WTC11 (cell line): ENCODE measurements around the gene TOP2B. TPM values are rescaled to one million over a fixed set of nuclear protein-coding genes. Genes with fewer than 3 reads are reported as not detected.

Source experiments
- ATAC-seq: fragments of 200-7000 bp; cut with Tn5 transposase; 2 replicates; pipeline ENCODE4 v1.10.0; 2021; ENCODE audit warnings: mild to moderate bottlenecking, moderate library complexity
- CTCF ChIA-PET: fragments of 300-600 bp; sonication (Branson Sonifier 250); formaldehyde crosslinking; loops from one replicate; lab custom pipeline; 2021; ENCODE audit warnings: antibody characterized with exemption; lab: Charles Lee
- POLR2A ChIA-PET: fragments of 350-600 bp; sonication (Branson Sonifier 250); formaldehyde crosslinking; loops from one replicate; lab custom pipeline; 2021; ENCODE audit warnings: antibody characterized with exemption; lab: Charles Lee
- DNase-seq: peaks from one replicate; pipeline ENCODE4 v3.0.0; 2021; ENCODE audit warnings: low spot score
- H3K27ac Mint-ChIP-seq: 2 replicates; pipeline ENCODE4 v1.8.0; 2021; ENCODE audit warnings: mixed read lengths
- H3K27me3 Mint-ChIP-seq: 2 replicates; pipeline ENCODE4 v1.8.0; 2021; ENCODE audit warnings: low read depth, mild to moderate bottlenecking, moderate library complexity, mixed read lengths
- H3K36me3 Mint-ChIP-seq: 2 replicates; pipeline ENCODE4 v1.8.0; 2021; ENCODE audit warnings: mixed read lengths
- H3K4me1 Mint-ChIP-seq: 2 replicates; pipeline ENCODE4 v1.8.0; 2022; ENCODE audit warnings: mixed read lengths
- H3K4me3 Mint-ChIP-seq: 2 replicates; pipeline ENCODE4 v1.8.0; 2021; ENCODE audit warnings: mild to moderate bottlenecking, moderate library complexity, mixed read lengths
- H3K9me3 Mint-ChIP-seq: 2 replicates; pipeline ENCODE4 v1.8.0; 2021; ENCODE audit warnings: mixed read lengths
- CDX4 ChIP-seq: fragments of 250-450 bp; sonication (Bioruptor Pico); IDR thresholded peaks from 2 replicates; pipeline ENCODE4 v1.9.0; 2021; ENCODE audit warnings: moderate library complexity, mild to moderate bottlenecking, inconsistent platforms, borderline replicate concordance
- ELF4 ChIP-seq: sonication (generic); formaldehyde crosslinking; IDR thresholded peaks from 2 replicates; pipeline ENCODE4 v1.8.1; 2022; ENCODE audit warnings: low read depth, mild to moderate bottlenecking, moderate library complexity, missing genetic modification reagents
- MAX ChIP-seq: sonication (generic); formaldehyde crosslinking; IDR thresholded peaks from 2 replicates; pipeline ENCODE4 v1.8.0; 2022; ENCODE audit warnings: mild to moderate bottlenecking, missing genetic modification reagents
- NR3C1 ChIP-seq: sonication (generic); formaldehyde crosslinking; conservative IDR thresholded peaks from 2 replicates; pipeline ENCODE4 v1.8.1; 2023; ENCODE audit warnings: low read depth, mild to moderate bottlenecking, missing genetic modification reagents
- ZBTB21 ChIP-seq: sonication (generic); formaldehyde crosslinking; IDR thresholded peaks from 2 replicates; pipeline ENCODE4 v1.8.1; 2023; ENCODE audit warnings: mild to moderate bottlenecking, missing genetic modification reagents, borderline replicate concordance
- ZNF121 ChIP-seq: sonication (generic); formaldehyde crosslinking; IDR thresholded peaks from 2 replicates; pipeline ENCODE4 v1.8.0; 2023; ENCODE audit warnings: missing genetic modification reagents
- ZNF263 ChIP-seq: sonication (generic); formaldehyde crosslinking; IDR thresholded peaks from 2 replicates; pipeline ENCODE4 v1.8.1; 2022; ENCODE audit warnings: low read depth, mild to moderate bottlenecking, moderate library complexity, missing genetic modification reagents
- ZNF317 ChIP-seq: sonication (generic); formaldehyde crosslinking; IDR thresholded peaks from 2 replicates; pipeline ENCODE4 v1.8.1; 2023; ENCODE audit warnings: low read depth, mild to moderate bottlenecking, moderate library complexity, missing genetic modification reagents, borderline replicate concordance
- ZNF416 ChIP-seq: fragments of 250-450 bp; sonication (Bioruptor Pico); IDR thresholded peaks from 2 replicates; pipeline ENCODE4 v1.9.0; 2021; ENCODE audit warnings: mild to moderate bottlenecking, inconsistent platforms
- total RNA-seq: library from RNA; stranded (reverse); gene quantifications from 3 replicates; pipeline ENCODE4 v1.2.3, GENCODE V29; 2021
- TF ChIP-seq, protein P1 (sequence below): sonication (generic); formaldehyde crosslinking; conservative IDR thresholded peaks from 2 replicates; pipeline ENCODE4 v1.8.1; 2023; ENCODE audit warnings: mild to moderate bottlenecking, low read depth, missing genetic modification reagents, moderate library complexity
- TF ChIP-seq, protein P2 (sequence below): sonication (generic); formaldehyde crosslinking; IDR thresholded peaks from 2 replicates; pipeline ENCODE4 v1.8.0; 2022; ENCODE audit warnings: missing genetic modification reagents
- TF ChIP-seq, protein P3 (sequence below): sonication (generic); formaldehyde crosslinking; IDR thresholded peaks from 2 replicates; pipeline ENCODE4 v1.8.0; 2022; ENCODE audit warnings: mild to moderate bottlenecking, missing genetic modification reagents
- TF ChIP-seq, protein P4 (sequence below): sonication (generic); formaldehyde crosslinking; IDR thresholded peaks from 2 replicates; pipeline ENCODE4 v1.8.1; 2022; ENCODE audit warnings: mild to moderate bottlenecking, missing genetic modification reagents, moderate library complexity, borderline replicate concordance

Gene TOP2B
- total RNA-seq, 1 experiment from 2014 or later, result 151 TPM

DNA sequence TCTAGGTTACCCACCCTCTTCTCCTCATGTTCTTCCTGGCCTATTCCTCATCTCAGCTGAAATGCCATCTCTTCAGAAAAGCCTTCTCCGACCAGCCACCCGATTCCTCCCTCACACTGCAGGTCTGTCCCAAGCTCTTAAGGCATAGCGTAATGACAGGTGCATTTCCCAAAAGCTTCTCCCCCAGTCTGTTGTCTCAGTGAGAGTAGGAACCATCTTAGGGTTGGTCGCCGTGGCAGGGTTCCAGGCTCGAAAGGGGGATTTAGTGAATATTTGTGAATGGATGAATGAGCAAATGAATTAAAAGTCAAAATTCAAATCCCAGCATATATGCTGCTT lies 78.6 kb downstream of the TOP2B start (continued):
- TF ChIP-seq, protein P1, sequence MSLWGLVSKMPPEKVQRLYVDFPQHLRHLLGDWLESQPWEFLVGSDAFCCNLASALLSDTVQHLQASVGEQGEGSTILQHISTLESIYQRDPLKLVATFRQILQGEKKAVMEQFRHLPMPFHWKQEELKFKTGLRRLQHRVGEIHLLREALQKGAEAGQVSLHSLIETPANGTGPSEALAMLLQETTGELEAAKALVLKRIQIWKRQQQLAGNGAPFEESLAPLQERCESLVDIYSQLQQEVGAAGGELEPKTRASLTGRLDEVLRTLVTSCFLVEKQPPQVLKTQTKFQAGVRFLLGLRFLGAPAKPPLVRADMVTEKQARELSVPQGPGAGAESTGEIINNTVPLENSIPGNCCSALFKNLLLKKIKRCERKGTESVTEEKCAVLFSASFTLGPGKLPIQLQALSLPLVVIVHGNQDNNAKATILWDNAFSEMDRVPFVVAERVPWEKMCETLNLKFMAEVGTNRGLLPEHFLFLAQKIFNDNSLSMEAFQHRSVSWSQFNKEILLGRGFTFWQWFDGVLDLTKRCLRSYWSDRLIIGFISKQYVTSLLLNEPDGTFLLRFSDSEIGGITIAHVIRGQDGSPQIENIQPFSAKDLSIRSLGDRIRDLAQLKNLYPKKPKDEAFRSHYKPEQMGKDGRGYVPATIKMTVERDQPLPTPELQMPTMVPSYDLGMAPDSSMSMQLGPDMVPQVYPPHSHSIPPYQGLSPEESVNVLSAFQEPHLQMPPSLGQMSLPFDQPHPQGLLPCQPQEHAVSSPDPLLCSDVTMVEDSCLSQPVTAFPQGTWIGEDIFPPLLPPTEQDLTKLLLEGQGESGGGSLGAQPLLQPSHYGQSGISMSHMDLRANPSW, result no peak
- TF ChIP-seq CDX4 (CRISPR knock-in tag) (no peak), ZNF263 (no peak)

- H3K36me3 Mint-ChIP-seq, result peaks cover 4% of the 10 kb centered on the region; the same call in 1 of the 2 replicates
- DNase-seq (no peak), ATAC-seq (no peak)
- H3K9me3 Mint-ChIP-seq, result peaks cover 22% of the 10 kb centered on the region
- H3K4me1 Mint-ChIP-seq, result no peaks in the 10 kb centered on the region
- H3K27ac Mint-ChIP-seq, result no peak overlapping the region
- TF ChIP-seq NR3C1 (no peak), MAX (no peak), ZNF121 (CRISPR knock-in tag) (no peak), ZNF416 (CRISPR knock-in tag) (no peak), ELF4 (CRISPR knock-in tag) (no peak), ZNF317 (CRISPR knock-in tag) (no peak), ZBTB21 (CRISPR knock-in tag) (no peak)
- TF ChIP-seq, protein P2, sequence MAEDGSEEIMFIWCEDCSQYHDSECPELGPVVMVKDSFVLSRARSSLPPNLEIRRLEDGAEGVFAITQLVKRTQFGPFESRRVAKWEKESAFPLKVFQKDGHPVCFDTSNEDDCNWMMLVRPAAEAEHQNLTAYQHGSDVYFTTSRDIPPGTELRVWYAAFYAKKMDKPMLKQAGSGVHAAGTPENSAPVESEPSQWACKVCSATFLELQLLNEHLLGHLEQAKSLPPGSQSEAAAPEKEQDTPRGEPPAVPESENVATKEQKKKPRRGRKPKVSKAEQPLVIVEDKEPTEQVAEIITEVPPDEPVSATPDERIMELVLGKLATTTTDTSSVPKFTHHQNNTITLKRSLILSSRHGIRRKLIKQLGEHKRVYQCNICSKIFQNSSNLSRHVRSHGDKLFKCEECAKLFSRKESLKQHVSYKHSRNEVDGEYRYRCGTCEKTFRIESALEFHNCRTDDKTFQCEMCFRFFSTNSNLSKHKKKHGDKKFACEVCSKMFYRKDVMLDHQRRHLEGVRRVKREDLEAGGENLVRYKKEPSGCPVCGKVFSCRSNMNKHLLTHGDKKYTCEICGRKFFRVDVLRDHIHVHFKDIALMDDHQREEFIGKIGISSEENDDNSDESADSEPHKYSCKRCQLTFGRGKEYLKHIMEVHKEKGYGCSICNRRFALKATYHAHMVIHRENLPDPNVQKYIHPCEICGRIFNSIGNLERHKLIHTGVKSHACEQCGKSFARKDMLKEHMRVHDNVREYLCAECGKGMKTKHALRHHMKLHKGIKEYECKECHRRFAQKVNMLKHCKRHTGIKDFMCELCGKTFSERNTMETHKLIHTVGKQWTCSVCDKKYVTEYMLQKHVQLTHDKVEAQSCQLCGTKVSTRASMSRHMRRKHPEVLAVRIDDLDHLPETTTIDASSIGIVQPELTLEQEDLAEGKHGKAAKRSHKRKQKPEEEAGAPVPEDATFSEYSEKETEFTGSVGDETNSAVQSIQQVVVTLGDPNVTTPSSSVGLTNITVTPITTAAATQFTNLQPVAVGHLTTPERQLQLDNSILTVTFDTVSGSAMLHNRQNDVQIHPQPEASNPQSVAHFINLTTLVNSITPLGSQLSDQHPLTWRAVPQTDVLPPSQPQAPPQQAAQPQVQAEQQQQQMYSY (CRISPR knock-in tag), result no peak
- TF ChIP-seq, protein P3, sequence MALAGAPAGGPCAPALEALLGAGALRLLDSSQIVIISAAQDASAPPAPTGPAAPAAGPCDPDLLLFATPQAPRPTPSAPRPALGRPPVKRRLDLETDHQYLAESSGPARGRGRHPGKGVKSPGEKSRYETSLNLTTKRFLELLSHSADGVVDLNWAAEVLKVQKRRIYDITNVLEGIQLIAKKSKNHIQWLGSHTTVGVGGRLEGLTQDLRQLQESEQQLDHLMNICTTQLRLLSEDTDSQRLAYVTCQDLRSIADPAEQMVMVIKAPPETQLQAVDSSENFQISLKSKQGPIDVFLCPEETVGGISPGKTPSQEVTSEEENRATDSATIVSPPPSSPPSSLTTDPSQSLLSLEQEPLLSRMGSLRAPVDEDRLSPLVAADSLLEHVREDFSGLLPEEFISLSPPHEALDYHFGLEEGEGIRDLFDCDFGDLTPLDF (CRISPR knock-in tag), result no peak
- TF ChIP-seq, protein P4, sequence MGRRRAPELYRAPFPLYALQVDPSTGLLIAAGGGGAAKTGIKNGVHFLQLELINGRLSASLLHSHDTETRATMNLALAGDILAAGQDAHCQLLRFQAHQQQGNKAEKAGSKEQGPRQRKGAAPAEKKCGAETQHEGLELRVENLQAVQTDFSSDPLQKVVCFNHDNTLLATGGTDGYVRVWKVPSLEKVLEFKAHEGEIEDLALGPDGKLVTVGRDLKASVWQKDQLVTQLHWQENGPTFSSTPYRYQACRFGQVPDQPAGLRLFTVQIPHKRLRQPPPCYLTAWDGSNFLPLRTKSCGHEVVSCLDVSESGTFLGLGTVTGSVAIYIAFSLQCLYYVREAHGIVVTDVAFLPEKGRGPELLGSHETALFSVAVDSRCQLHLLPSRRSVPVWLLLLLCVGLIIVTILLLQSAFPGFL, result no peak
- ChIA-PET POLR2A (no interaction called here), CTCF (interaction anchor here (0.7 to 1.0 kb wide), 2 partner anchors 8 to 20 kb away, joined by 3 read pairs; no protein-coding TSS in a partner anchor)
- H3K27me3 Mint-ChIP-seq, result no peaks in the 10 kb centered on the region
- H3K4me3 Mint-ChIP-seq, result no peak overlapping the region
These were observed 79.1 kb downstream of the TOP2B start for GRCh38 chr3:25585361-25586166.
